ENCODE measurements around the gene GALNTL6.

GRCh38 chr4:172521248-172521647 is 708.0 kb downstream of the GALNTL6 start:
- TF ChIP-seq CTCF (IDR thresholded peaks at IDR 0.05) = no peak
- no peak for TF ChIP-seq EZH2 (IDR thresholded peaks at IDR 0.05; ENCODE audit: borderline replicate concordance, insufficient read depth, low read depth, low read length, poor library complexity, severe bottlenecking)
